GM19438 (cell line): Measurements from ENCODE around the gene EPM2A.
"Not testable (repeated sequence)": the region's sequence is repeated elsewhere in the genome, so short reads cannot be mapped to it uniquely, and the experiment has no call there.

Source experiments
- ATAC-seq: cut with Tn5 transposase; IDR thresholded peaks from one replicate; pipeline ENCODE4 v1.9.1; 2021; ENCODE audit warnings: low read depth; ENCODE audit not compliant: unreplicated experiment

Gene EPM2A

GRCh38 chr6:145735356-145736165 is at the start of gene EPM2A:
Gene EPM2A (minus strand): TSS chr6:145735520. CDS start chr6:145735498, 22 bp downstream.
- peak; percentile 70 for ATAC-seq

GRCh38 chr6:145784683-145785082 is 49.4 kb upstream of the EPM2A start:
- peak; percentile 90 for ATAC-seq

GRCh38 chr6:145783796-145784195 is 48.5 kb upstream of the EPM2A start:
- ATAC-seq: no peak

GRCh38 chr6:145772846-145773245 is 37.5 kb upstream of the EPM2A start:
- ATAC-seq: no peak

- no peak for ATAC-seq
These were observed 30.1 kb upstream of the EPM2A start for GRCh38 chr6:145765449-145765848.

GRCh38 chr6:145763742-145764141 is 28.4 kb upstream of the EPM2A start:
- no peak for ATAC-seq

GRCh38 chr6:145761584-145761983 is 26.3 kb upstream of the EPM2A start:
- peak; percentile 67 for ATAC-seq

GRCh38 chr6:145758113-145758512 is 22.8 kb upstream of the EPM2A start:
- ATAC-seq: no peak

GRCh38 chr6:145756170-145756662 is 20.9 kb upstream of the EPM2A start:
- ATAC-seq: no peak

- ATAC-seq: no peak
These were observed 20.4 kb upstream of the EPM2A start for GRCh38 chr6:145755682-145756081.

- no peak for ATAC-seq
These were observed 17.3 kb upstream of the EPM2A start for GRCh38 chr6:145752638-145753037.

- ATAC-seq: no peak
These were observed 14.3 kb upstream of the EPM2A start for GRCh38 chr6:145749632-145750031.

GRCh38 chr6:145745861-145746260 is 10.5 kb upstream of the EPM2A start:
- ATAC-seq: no peak

GRCh38 chr6:145744619-145745018 is 9.3 kb upstream of the EPM2A start:
- ATAC-seq: no peak

- no peak for ATAC-seq
These were observed 8.0 kb upstream of the EPM2A start for GRCh38 chr6:145743332-145743731.

GRCh38 chr6:145742472-145742871 is 7.2 kb upstream of the EPM2A start:
- not testable (repeated sequence) for ATAC-seq

GRCh38 chr6:145739685-145740084 is 4.4 kb upstream of the EPM2A start:
- ATAC-seq: not testable (repeated sequence)

GRCh38 chr6:145738265-145738664 is 2.9 kb upstream of the EPM2A start:
- no peak for ATAC-seq

GRCh38 chr6:145736661-145737144 is 1.4 kb upstream of the EPM2A start:
- ATAC-seq: no peak

- peak; percentile 71 for ATAC-seq
These were observed 599 bp downstream of the EPM2A start for GRCh38 chr6:145734486-145735355.

GRCh38 chr6:145733810-145734209 is 1.5 kb downstream of the EPM2A start:
- no peak for ATAC-seq
